IMR-90 (cell line): ENCODE measurements around the gene KLK12. TPM values are rescaled to one million over a fixed set of nuclear protein-coding genes. Genes with fewer than 3 reads are reported as not detected.

Source experiments
- ATAC-seq: fragments of 200-7000 bp; cut with Tn5 transposase; 2 replicates; pipeline ENCODE4 v1.9.1; 2020; ENCODE audit warnings: low read depth, mild to moderate bottlenecking, moderate library complexity
- BruUV-seq: library from RNA; stranded (reverse); fragments of 400-500 nt; replicated peaks from 2 replicates; lab custom pipeline; 2021; lab: Mats Ljungman, UMichigan
- CTCF ChIA-PET: fragments of 300-600 bp; formaldehyde crosslinking; extraction: SDS; loops from one replicate; lab custom pipeline; 2021; ENCODE audit warnings: antibody characterized with exemption; lab: Yijun Ruan, JAX
- POLR2A ChIA-PET: fragments of 300-600 bp; sonication (Branson Sonifier 250); formaldehyde crosslinking; loops from one replicate; lab custom pipeline; 2022; ENCODE audit warnings: antibody characterized with exemption; ENCODE audit not compliant: unreplicated experiment; lab: Charles Lee
- DNase-seq: peaks from one replicate; pipeline ENCODE4 v3.0.0; 2013
- H2AFZ ChIP-seq: replicated peaks from 2 replicates; pipeline ENCODE3; 2013; ENCODE audit warnings: low read length, mild to moderate bottlenecking; ENCODE audit not compliant: poor library complexity
- H2AK5ac ChIP-seq: 2 replicates; pipeline ENCODE4 v1.6.1; 2013; ENCODE audit warnings: low read depth, low read length, inconsistent platforms
- H2AK9ac ChIP-seq: replicated peaks from 2 replicates; pipeline ENCODE3; 2013; ENCODE audit warnings: mild to moderate bottlenecking, low read depth, low read length, moderate library complexity; ENCODE audit not compliant: poor library complexity
- H2BK120ac ChIP-seq: 2 replicates; pipeline ENCODE4 v1.6.1; 2013; ENCODE audit warnings: low read depth, low read length, inconsistent platforms
- H2BK15ac ChIP-seq: 3 replicates; pipeline ENCODE4 v1.6.1; 2013; ENCODE audit warnings: low read depth, low read length, inconsistent platforms
- H2BK20ac ChIP-seq: 2 replicates; pipeline ENCODE4 v1.6.1; 2013; ENCODE audit warnings: low read depth, mild to moderate bottlenecking, inconsistent platforms, low read length, moderate library complexity
- H2BK5ac ChIP-seq: 2 replicates; pipeline ENCODE4 v1.6.1; 2013; ENCODE audit warnings: mild to moderate bottlenecking, low read depth, low read length, inconsistent platforms; ENCODE audit not compliant: poor library complexity, severe bottlenecking
- H3K14ac ChIP-seq: replicated peaks from 2 replicates; pipeline ENCODE4 v1.6.1; 2013; ENCODE audit warnings: low read depth, low read length, inconsistent platforms
- H3K18ac ChIP-seq: 2 replicates; pipeline ENCODE4 v1.6.1; 2013; ENCODE audit warnings: low read depth, low read length, control low read depth
- H3K23ac ChIP-seq: 2 replicates; pipeline ENCODE4 v1.6.1; 2013; ENCODE audit warnings: low read depth, low read length, inconsistent platforms
- H3K27ac ChIP-seq: 2 replicates; pipeline ENCODE4 v1.5.1; 2013; ENCODE audit warnings: mild to moderate bottlenecking, control low read depth, low read length; ENCODE audit not compliant: insufficient read depth
- H3K27me3 ChIP-seq: 2 replicates; pipeline ENCODE4 v1.6.1; 2013; ENCODE audit warnings: low read length; ENCODE audit not compliant: control insufficient read depth, insufficient read depth
- H3K36me3 ChIP-seq: 2 replicates; pipeline ENCODE4 v1.6.1; 2013; ENCODE audit warnings: low read length, mixed read lengths; ENCODE audit not compliant: control insufficient read depth, insufficient read depth
- H3K4ac ChIP-seq: 2 replicates; pipeline ENCODE4 v1.6.1; 2013; ENCODE audit warnings: low read depth, low read length, inconsistent platforms
- H3K4me1 ChIP-seq: 2 replicates; pipeline ENCODE4 v1.6.1; 2013; ENCODE audit warnings: low read length, mixed read lengths; ENCODE audit not compliant: control insufficient read depth, insufficient read depth
- H3K4me2 ChIP-seq: 2 replicates; pipeline ENCODE4 v1.6.1; 2013; ENCODE audit warnings: low read depth, mild to moderate bottlenecking, control low read depth, low read length, moderate library complexity
- H3K4me3 ChIP-seq: 2 replicates; pipeline ENCODE4 v1.5.1; 2013; ENCODE audit warnings: low read depth, mild to moderate bottlenecking, control low read depth, low read length, moderate library complexity; ENCODE audit not compliant: insufficient read depth
- H3K56ac ChIP-seq: 2 replicates; pipeline ENCODE4 v1.6.1; 2013; ENCODE audit warnings: low read length, inconsistent platforms; ENCODE audit not compliant: insufficient read depth; ENCODE audit errors: extremely low read depth
- H3K79me1 ChIP-seq, 2 experiments: 2 replicates each; pipeline ENCODE4 v1.6.1; 2013; ENCODE audit warnings: low read length in 2 of 2, inconsistent platforms in 1 of 2, low read depth in 1 of 2
- H3K9ac ChIP-seq: 2 replicates; pipeline ENCODE4 v1.6.1; 2013; ENCODE audit warnings: low read depth, low read length, control low read depth
- H3K9me1 ChIP-seq: 2 replicates; pipeline ENCODE4 v1.6.1; 2013; ENCODE audit warnings: low read length, inconsistent platforms; ENCODE audit not compliant: insufficient read depth
- H3K9me3 ChIP-seq: 2 replicates; pipeline ENCODE4 v1.6.1; 2013; ENCODE audit warnings: low read length; ENCODE audit not compliant: control insufficient read depth, insufficient read depth
- H4K20me1 ChIP-seq: 2 replicates; pipeline ENCODE4 v1.6.1; 2013; ENCODE audit warnings: low read length, inconsistent platforms; ENCODE audit not compliant: insufficient read depth
- H4K5ac ChIP-seq: 2 replicates; pipeline ENCODE4 v1.6.1; 2013; ENCODE audit warnings: mild to moderate bottlenecking, low read depth, low read length, control low read depth
- H4K8ac ChIP-seq, 2 experiments: 2 replicates each; pipeline ENCODE4 v1.6.1; 2013; ENCODE audit warnings: low read depth in 2 of 2, low read length in 2 of 2, control low read depth in 1 of 2, inconsistent platforms in 1 of 2
- H4K91ac ChIP-seq: 2 replicates; pipeline ENCODE4 v1.6.1; 2013; ENCODE audit warnings: low read depth, low read length, inconsistent platforms; ENCODE audit not compliant: insufficient read depth
- BHLHE40 ChIP-seq: fragments of 150-350 bp; IDR thresholded peaks from 2 replicates; pipeline ENCODE4 v1.6.1; 2016; ENCODE audit warnings: mild to moderate bottlenecking, low read depth, low read length
- CEBPB ChIP-seq: IDR thresholded peaks from 2 replicates; pipeline ENCODE4 v1.6.1; 2012; ENCODE audit warnings: low read depth, low read length, improper control_type of control experiment
- FOS ChIP-seq: fragments of 150-350 bp; IDR thresholded peaks from 2 replicates; pipeline ENCODE4 v1.6.1; 2016; ENCODE audit warnings: low read depth, low read length
- MAFK ChIP-seq: IDR thresholded peaks from 2 replicates; pipeline ENCODE4 v1.6.1; 2012; ENCODE audit warnings: low read depth, low read length, improper control_type of control experiment
- MXI1 ChIP-seq: IDR thresholded peaks from 2 replicates; pipeline ENCODE4 v1.6.1; 2012; ENCODE audit warnings: low read depth, mild to moderate bottlenecking, low read length, moderate library complexity, borderline replicate concordance
- RAD21 ChIP-seq: IDR thresholded peaks from 2 replicates; pipeline ENCODE4 v1.6.1; 2012; ENCODE audit warnings: low read length, improper control_type of control experiment
- RFX5 ChIP-seq: IDR thresholded peaks from 2 replicates; pipeline ENCODE4 v1.8.0; 2012; ENCODE audit warnings: low read depth, mild to moderate bottlenecking, low read length, moderate library complexity
- WGBS, 2 experiments: methylation state at CpG; one replicate each; pipeline versions ENCODE4 v1.1.5 to v1.1.7; 2013; ENCODE audit warnings: missing lambda C conversion rate in 2 of 2; ENCODE audit not compliant: insufficient read length in 1 of 2; ENCODE audit errors: extremely low coverage in 2 of 2; 5-methylcytosine and 5-hydroxymethylcytosine counted together
- dilution Hi-C: fragments of 300-500 bp; cut with HindIII; formaldehyde crosslinking; loops from one replicate; pipeline ENCODE4 v1.14.3; 2018; ENCODE audit warnings: low sequenced_read_pairs; ENCODE audit not compliant: unreplicated experiment
- in situ Hi-C: fragments of 300-500 bp; cut with MboI; formaldehyde crosslinking; loops from 3 replicates; pipeline ENCODE4 v1.14.3; 2019; ENCODE audit warnings: low sequenced_read_pairs, inconsistent platforms, mixed read lengths
- intact Hi-C: fragments of 100-400 bp; cut with micrococcal nuclease; formaldehyde crosslinking; loops from 2 replicates; pipeline ENCODE4 v1.10.0; 2022
- polyA plus RNA-seq, 3 experiments: library from polyadenylated mRNA; depleted of rRNA; stranded (reverse); fragments of >200 nt; gene quantifications; 2 replicates each; pipeline ENCODE4 v1.2.3, GENCODE V29; 2012; ENCODE audit warnings: low replicate concordance in 1 of 3
- total RNA-seq: library from RNA; depleted of rRNA; stranded (reverse); fragments of >200 nt; gene quantifications from 2 replicates; pipeline ENCODE4 v1.2.3, GENCODE V29; 2012
- TF ChIP-seq, protein P1 (sequence below): conservative IDR thresholded peaks from 2 replicates; pipeline ENCODE4 v1.5.1; 2012; ENCODE audit warnings: mild to moderate bottlenecking, low read depth, low read length, improper control_type of control experiment
- TF ChIP-seq, protein P2 (sequence below): fragments of 150-350 bp; IDR thresholded peaks from 2 replicates; pipeline ENCODE4 v1.6.1; 2016; ENCODE audit warnings: low read depth, mild to moderate bottlenecking, low read length, moderate library complexity, borderline replicate concordance

The KLK12 gene
- total and polyA plus RNA-seq, 2 of the 4 experiments (the other 2 are of a cell fraction) = not detected

DNA sequence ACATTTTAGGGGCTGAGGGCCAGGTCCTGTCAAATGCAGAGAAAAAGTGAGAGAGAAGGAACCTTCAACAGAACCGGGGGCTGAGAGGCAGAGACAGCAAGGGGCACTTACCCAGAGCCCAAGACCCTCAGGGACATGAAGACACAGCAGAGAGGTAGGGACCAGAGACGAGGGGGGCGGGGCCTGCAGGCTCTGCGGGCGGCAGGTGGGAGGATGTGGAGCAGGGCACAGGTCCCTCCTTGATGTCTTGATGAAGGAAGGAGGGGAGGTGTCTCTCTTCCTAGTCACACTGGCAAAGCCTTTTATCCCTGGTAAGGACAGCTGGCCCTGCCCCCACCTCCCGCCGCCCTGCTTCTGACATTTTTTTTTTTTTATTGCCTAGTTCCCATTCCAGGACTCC is 47.8 kb upstream of the KLK12 start, which contains the start of gene KLK14:
TSS of gene KLK14 (minus strand) at position 277 of the 400 bp plus-strand sequence. CDS start at position 4, 273 bp downstream.
- Histone ChIP-seq H4K8ac (no peak within 1 kb of the TSS), H2AK9ac (no peak within 1 kb of the TSS), H3K4me2 (no peak within 1 kb of the TSS), H3K4me3 (no peak within 1 kb of the TSS), H3K56ac (no peak within 1 kb of the TSS), H4K20me1 (no peaks in the 10 kb centered on the region), H3K79me1 (no peaks in the 10 kb centered on the region), H3K9ac (no peak within 1 kb of the TSS), H2BK5ac (no peak within 1 kb of the TSS), H3K14ac (no peak within 1 kb of the TSS), H4K5ac (no peak within 1 kb of the TSS), H2BK15ac (no peak within 1 kb of the TSS), H2AFZ (no peak within 1 kb of the TSS), H3K4me1 (no peaks in the 10 kb centered on the region), H2BK120ac (no peak within 1 kb of the TSS), H3K36me3 (no peaks in the 10 kb centered on the region), H4K91ac (no peak within 1 kb of the TSS), H3K27me3 (no peaks in the 10 kb centered on the region), H3K9me1 (no peaks in the 10 kb centered on the region), H2BK20ac (no peak within 1 kb of the TSS), H3K4ac (no peak within 1 kb of the TSS), H3K18ac (no peak within 1 kb of the TSS), H3K27ac (no peak within 1 kb of the TSS), H3K23ac (no peak within 1 kb of the TSS), H3K9me3 (no peaks in the 10 kb centered on the region; the same call in none of the 2 replicates), H2AK5ac (no peak within 1 kb of the TSS)
- in situ Hi-C loops (no loop called here), dilution Hi-C loops (no loop called here), intact Hi-C loops (no loop called here)
- no peak for TF ChIP-seq FOS
- TF ChIP-seq, protein P1, sequence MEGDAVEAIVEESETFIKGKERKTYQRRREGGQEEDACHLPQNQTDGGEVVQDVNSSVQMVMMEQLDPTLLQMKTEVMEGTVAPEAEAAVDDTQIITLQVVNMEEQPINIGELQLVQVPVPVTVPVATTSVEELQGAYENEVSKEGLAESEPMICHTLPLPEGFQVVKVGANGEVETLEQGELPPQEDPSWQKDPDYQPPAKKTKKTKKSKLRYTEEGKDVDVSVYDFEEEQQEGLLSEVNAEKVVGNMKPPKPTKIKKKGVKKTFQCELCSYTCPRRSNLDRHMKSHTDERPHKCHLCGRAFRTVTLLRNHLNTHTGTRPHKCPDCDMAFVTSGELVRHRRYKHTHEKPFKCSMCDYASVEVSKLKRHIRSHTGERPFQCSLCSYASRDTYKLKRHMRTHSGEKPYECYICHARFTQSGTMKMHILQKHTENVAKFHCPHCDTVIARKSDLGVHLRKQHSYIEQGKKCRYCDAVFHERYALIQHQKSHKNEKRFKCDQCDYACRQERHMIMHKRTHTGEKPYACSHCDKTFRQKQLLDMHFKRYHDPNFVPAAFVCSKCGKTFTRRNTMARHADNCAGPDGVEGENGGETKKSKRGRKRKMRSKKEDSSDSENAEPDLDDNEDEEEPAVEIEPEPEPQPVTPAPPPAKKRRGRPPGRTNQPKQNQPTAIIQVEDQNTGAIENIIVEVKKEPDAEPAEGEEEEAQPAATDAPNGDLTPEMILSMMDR = no peak
- TF ChIP-seq, protein P2, sequence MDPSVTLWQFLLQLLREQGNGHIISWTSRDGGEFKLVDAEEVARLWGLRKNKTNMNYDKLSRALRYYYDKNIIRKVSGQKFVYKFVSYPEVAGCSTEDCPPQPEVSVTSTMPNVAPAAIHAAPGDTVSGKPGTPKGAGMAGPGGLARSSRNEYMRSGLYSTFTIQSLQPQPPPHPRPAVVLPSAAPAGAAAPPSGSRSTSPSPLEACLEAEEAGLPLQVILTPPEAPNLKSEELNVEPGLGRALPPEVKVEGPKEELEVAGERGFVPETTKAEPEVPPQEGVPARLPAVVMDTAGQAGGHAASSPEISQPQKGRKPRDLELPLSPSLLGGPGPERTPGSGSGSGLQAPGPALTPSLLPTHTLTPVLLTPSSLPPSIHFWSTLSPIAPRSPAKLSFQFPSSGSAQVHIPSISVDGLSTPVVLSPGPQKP = no peak
- TF ChIP-seq BHLHE40 = no peak
- no peak for TF ChIP-seq RFX5
- TF ChIP-seq MAFK = no peak
- TF ChIP-seq RAD21 = no peak
- TF ChIP-seq MXI1 = no peak
- TF ChIP-seq CEBPB = no peak
- DNase-seq = no peak
- BruUV-seq = no TSS peak
- no peak for ATAC-seq
- POLR2A ChIA-PET = no interaction called here
- CTCF ChIA-PET = no interaction called here
- 11% methylated on average over 1 of the region's 7 CpGs; no CpG with 5 or more reads in 1 of the 2 experiments for WGBS, 2 experiments
